RCC 7860 (cell line): ENCODE results near the gene CPNE2.

Source experiments
- DNase-seq: peaks from one replicate; pipeline ENCODE4 v3.0.0-alpha.2; 2015; ENCODE audit warnings: low spot score
- FAIRE-seq: peaks from 2 replicates; lab custom pipeline; 2012; peaks lifted over from hg19 to GRCh38; lab: Jason Lieb, UNC

Gene CPNE2

DNA sequence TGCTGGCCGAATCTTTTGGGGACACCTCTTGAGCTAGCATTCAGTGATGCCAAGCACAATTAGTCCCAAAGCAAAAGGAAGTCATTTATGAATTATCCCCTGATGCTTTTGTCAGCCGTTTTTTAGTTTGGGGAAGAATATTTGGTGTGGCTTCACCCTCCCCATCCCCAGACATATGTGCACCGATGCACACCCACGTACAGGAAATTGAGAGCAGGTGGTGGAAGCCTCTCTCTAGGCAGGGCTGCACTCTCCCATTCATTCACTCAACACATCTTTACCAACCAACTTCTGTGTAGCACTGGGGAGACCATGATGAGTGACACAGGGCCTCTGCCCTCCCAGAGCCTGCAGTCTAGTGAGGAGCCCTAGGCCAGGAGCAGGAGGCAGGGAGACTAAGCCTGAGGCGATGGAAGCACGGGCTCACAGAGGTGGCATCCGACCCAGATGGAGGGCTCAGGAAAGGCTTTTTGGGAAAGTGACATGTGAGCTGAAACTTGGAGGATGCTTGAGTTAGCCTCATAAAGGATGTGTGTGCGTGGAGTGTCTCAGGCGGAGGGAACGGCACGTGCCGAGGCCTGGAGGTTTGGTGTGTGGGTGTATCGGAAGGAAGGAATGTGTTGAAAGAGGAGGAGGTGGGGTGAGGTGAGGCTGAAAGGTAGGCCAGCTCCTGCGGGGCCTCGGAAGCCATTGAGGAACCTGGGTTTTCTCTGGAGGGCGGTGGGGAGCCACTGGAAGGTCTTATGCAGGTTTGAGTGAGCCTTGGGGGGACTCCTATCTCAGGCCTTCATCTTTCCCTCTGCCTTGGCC is 49.6 kb downstream of the CPNE2 start:
- DNase-seq, result no peak
- FAIRE-seq, result no peak

DNA sequence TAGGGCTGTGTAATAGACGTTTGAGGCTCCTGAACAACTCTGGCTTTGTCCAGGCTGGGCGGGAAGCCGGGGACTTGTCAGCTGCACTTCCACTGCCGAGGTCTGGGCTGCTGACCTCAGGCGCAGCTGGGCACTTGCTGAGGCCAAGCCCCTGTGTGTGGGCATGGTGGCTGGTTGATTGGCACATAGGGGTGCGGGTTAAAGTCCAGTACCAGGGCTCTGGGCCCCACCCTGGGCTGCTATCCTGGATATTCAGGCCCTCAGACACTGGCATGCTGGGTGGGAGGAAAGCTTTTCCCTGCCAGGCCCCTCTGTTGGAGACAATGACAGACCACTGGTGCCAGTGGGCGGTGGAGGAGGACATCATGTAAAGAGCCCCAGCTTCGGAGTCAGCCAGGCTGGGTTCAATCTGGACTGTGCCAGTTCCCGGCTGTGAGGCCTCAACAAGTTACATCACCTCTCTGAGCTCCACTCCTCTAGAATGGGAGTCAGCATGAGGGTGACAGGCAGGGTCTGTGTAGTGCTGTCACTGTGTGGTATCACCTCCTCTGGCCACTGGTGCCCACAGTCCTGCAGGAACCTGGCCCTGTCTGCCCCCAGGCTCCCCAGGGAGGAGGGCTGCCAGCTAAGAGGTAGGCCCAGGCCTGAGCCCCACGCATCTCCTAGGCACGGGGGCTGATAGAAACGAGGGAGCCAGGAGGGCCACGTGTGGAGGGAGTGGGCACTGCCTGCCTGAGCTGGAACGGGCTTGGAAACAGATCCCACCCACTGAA is 51.0 kb downstream of the CPNE2 start:
- FAIRE-seq (no peak), DNase-seq (no peak)

DNA sequence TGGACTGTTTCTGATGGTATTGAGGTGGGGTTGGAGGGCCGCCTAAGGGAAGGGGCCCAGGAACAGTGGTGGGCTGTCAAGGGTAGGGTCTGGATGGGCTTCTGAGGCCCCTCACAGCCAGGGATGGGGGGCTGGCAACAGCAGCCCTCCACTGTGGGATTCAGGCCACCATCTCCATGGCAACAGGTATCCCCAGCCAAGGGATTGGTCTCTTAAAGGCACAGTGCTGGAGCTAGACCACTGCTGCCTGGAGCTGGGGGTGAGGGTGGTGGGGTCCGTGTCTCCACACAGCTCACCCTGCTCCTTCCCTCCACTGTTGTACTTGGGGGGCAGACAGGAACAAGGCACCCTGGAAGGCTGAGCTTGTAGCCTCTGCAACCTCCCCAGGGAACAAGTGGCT is 51.6 kb downstream of the CPNE2 start:
- DNase-seq, result no peak
- FAIRE-seq, result no peak

DNA sequence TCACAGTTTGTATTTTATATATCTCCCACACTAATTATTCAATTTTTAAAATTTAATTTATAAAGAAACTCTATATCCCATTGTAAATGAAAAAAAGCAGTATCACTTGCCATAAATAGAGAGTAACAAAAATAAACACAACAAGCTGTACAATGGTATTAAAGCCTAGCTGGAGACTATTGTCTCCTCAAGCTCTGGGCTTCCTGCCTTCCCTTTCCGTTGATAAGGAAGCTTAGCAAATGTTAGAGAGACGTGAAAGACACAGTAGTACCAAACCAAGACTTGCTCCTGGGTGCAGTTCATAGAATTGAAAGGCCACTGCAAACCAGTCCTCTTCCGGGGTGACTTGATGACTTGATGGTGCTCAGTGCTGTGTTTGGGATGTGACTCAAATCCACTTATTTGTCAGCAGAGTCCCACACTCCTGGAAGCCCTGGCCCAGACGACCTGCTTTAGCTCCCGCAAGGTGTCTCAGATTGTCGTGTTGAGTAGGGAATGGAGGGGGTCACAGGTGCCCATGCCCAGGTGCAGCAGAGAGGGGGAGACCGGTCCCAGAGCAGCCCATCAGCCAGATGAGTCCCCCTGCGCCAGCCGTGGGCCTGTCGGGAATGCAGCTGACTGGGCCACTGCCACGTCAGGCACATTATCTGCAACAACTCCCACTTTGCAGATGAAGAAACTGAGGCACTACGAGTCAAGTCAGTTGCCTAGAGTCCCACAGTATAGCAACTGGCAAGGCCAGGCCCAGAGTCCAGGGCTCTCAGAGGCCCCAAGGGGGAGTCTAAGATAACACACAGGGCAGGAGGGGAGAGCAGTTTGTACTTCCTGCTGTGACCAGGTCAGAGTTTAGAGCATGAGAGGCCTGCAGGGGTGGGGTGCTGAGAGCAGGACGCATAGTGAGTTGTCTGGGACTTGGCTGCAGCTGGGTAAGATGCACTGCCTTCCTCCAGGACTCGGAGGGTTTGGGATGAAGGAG is 53.0 kb downstream of the CPNE2 start:
- FAIRE-seq (no peak), DNase-seq (no peak)

DNA sequence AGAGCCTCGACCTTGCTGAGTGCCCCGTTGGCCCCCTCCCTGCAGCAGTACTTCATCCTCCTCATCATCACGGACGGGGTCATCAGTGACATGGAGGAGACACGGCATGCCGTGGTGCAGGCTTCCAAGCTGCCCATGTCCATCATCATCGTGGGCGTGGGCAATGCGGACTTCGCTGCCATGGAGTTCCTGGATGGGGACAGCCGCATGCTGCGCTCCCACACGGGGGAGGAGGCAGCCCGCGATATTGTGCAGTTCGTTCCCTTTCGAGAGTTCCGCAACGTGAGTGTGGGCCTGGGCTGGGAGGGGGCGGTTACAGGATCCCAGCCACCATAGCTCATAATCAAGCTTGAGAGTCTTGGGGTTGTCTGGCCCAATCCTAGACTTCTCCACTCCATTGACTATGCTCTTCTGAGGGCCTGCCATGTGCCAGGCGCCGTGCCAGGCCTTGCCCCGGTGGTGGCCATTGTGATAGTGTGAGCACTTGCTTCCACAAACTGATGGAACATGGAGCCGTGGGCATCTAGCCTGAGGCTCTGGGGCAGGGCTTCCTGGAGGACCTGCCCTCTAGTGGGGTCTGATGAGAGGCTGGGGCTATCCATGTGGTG is 53.8 kb downstream of the CPNE2 start:
- no peak for DNase-seq
- FAIRE-seq, result no peak

DNA sequence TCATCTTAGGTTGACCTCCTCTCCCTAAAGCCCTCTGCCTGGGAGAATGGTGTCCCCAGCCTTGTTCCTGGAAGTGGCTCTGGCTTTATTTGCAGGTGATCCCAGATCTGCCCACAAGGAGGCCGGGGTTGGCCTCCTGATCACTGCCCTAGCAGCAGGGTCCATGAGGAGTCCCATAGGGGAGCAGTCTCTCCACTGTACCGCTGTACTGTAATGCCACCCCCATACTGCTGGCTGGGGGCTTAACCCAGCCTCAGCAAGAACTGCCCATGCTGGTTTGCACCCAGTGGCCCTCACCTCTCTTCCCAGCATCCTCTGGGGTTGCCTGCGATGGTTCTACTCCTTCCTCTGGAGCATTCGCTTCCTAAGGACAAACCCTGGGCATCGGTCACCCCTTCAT is 54.4 kb downstream of the CPNE2 start:
- DNase-seq (no peak), FAIRE-seq (no peak)

DNA sequence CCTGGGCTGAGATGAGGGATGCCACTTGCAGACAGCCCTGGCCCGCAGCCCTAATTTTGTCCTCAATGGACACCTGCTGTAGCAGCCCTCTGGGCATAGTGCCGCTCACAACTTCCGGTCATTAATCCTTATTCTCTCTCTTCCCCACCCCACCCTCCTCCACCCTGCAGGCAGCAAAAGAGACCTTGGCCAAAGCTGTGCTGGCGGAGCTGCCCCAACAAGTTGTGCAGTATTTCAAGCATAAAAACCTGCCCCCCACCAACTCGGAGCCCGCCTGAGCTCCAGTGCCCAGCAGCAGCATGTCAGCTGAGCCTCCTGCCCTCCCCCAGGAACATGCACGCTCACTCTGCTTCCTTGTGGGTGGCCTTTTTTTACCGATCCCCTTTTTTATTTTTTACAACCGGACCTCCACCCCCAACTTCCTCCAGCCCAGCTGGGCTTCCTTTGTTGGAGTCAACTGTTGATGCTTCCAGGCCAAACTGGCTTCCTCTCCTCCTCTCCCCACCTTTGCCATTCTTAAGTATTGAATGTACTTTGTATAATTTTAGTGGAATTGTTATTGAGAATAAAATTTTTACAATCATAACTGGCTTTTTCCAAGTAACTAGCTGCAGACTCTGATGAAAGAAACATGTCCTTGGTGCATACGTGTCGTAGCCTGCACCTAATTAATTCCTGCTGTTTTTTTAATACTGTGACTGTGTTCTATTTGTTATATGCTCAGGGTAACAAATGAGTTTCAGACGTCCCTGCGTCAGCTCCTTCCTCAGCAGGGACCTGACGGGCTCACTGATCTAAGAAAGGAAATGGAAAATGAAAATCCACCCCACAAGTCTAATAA is 55.2 kb downstream of the CPNE2 start:
- no peak for FAIRE-seq
- DNase-seq, result no peak

DNA sequence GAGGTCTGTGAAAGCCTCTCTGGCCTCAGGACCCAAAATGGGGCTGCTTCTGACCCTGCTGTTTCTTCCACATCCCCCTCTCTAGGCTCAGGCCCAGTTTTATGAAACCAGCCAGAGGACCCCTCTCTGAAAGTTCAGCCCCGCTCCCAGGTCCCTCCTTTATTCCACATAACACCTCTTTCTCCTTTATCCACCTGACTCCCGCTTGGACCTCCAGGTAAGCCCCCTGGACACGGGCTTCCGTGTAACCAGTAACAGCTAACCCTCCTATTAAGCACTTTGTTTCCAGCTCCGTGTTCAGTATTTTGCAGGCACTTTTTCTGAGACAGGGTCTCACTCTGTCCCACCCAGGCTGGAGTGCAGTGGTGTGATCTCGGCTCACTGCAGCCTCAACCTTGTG is 56.1 kb downstream of the CPNE2 start:
- no peak for FAIRE-seq
- DNase-seq, result no peak

DNA sequence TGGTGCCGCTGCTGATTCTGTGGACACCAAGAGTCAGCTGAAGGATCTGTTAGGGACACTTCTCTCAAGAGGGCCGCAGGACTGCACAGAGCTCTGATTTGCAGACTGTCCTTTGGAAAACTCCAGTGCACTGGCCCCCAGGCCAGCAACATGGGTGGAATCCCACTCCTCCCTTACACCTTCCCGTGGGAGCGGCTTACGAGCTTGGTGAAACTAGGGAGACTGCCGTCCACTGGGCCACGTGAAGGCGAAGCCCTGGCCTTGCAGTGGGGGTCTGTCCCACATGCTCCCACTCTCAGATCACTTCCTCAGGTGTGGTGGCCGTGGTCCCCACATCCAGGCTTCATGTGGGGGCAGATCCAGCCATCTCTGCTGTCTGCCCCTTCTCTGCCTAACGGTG is 57.0 kb downstream of the CPNE2 start:
- FAIRE-seq, result no peak
- no peak for DNase-seq

DNA sequence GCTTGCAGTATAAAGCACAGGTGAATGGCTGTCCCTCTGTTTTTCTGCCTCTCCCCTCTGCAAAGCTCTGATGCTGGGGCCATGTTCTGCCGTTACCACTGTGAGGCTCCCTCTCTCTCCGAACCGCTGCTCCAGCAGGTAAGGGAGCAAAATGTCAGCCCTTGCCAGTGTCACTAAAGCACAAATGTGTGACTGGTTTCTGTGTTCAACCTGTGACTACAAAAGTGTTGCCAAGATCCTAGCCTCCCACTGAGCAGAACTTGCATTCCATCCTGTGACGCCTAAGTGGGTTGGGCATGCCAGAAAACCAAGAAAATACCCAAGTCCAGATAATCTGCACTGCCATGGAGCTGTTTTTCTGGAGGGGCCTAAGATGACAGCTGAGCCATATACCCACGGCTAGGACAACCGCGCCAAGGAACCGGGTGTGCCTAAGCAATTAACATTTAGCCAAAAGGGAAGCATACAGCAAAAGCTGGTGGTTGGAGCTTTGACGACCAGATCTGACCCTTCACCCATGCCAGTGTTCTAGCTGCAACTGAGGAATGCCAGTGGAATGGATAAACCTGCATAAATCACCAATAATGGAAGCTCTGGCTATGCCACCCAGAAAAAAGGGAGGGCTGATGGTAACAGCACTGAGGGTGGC is 58.4 kb downstream of the CPNE2 start:
- FAIRE-seq, result no peak
- DNase-seq, result no peak

DNA sequence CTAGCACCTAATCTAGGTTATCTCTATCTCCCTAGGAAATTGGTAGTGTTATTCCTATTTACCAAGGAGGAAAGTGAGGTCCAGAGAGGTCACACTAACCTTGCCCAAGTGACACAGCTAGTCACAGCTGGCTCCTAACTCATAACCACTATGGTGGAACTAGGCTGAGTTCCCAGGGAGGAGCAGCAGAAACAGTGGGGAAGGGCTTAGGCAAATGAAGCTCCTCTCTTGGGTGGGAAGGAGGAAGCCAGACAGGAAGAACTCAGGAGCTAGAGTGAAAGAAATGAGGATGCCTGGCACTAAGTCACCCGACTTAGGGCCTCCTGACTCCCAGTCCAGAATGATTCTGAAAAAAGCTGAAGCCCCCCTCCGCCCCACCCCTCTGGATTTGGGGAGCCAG is 59.0 kb downstream of the CPNE2 start:
- DNase-seq, result no peak
- FAIRE-seq, result no peak

DNA sequence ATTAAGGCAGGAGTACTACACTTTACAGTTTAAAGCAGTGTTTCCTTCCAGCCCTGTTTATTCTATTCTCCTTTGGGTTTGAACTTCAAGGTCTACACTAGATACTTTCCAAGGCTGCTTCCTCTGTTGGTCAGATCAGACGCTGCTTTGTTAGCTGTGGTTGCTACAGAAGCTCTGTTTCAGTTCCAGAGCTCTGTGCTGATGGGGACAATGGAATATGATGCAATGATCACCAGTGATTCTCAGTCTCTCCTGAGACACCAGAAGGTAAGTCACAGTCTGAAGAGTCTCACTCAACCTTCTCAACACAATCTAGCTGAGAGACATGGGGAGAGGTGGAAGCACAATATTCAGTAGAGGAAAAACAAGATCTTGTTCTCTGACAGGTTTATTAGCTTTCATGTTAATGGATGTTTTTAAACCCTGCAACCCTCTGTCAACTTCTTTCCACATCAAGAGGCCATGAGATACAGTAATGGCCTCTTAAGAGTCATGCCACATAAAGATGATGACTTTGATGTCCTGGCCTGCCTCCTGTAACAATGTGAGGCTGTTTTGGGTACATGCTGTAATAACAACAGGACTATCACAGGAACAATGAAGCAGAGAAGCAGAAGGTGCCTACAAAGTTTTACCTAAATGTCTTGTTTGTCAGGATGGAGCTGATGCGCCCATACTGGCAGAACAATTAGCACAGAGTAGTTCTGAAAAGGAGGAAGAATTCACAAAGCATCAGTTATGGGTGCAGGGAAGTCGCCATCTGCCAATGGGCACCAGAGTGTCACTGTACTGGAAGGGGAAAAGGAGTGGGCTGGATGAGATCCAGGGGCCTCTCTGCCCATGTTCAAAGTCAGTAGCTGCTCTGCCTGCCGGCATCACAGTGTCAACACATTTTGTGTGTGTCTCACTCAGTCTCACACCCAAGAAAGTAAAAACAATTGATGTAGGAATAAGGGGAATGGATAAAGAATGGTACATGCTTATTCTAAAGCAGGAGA is 60.0 kb downstream of the CPNE2 start:
- no peak for DNase-seq
- no peak for FAIRE-seq

DNA sequence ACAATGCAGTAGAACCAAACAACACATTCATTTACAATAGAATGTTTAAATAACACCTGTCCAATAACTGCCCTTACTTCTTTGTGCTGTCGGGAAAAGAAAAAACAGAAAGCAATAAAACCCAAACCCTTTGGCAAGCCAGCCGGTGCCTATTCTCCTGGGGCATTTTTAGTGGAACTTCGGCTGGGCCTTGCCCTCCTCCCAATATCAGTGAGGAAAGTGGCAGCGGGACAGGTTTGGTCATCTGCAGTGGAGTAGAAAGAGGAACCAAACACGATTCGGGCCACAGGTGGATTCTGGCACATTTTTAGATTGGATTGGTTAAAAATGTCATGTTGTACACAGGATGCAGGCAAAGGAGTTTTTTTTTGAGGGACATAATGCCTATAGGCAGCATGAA is 61.5 kb downstream of the CPNE2 start:
- DNase-seq, result no peak
- FAIRE-seq, result no peak

DNA sequence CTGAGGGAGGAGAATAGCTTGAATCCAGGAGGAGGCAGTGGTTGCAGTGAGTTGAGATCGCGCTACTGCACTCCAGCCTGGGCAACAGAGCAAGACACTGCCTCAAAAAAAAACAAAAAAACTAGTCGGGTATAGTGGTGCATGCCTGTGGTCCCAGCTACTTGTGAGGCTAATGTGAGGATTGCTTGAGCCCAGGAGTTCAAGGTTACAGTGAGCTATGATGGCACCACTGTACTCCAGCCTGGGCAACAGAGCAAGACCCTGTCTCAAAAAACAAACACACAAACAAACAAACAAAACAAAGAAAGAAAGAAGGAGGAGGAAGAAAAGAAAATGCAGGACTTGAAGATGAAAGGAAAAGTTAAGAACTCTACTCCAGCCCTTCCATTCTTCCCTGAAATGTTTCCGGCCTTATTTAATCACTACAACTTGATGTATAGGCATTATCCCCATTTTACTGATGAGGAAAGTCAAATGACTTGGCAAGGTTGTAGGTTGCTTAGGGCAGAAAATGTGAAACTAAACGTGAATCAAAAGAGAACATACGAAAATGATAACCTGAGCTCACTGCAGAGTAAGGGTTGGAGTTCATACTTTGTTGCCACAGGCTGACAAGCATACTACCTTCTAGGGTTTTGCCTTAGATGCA is 63.4 kb downstream of the CPNE2 start:
- no peak for FAIRE-seq
- no peak for DNase-seq

DNA sequence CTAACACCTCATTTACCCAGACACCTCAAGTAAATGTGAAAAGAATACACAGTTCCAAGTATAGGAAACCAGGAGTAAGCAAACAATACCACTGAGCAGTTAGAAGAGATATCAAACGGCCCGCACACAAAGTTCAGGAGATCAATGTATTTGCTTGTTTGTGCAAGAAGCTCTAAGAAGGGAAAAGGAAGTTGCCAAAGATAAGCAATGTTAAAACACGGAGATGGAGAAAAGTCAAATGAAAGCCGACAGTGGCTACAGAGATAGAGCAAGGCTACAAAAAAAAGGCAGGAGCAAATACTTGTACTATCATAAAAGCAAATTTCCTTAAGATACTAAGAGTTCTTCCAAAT is 63.9 kb downstream of the CPNE2 start:
- DNase-seq, result no peak
- no peak for FAIRE-seq

DNA sequence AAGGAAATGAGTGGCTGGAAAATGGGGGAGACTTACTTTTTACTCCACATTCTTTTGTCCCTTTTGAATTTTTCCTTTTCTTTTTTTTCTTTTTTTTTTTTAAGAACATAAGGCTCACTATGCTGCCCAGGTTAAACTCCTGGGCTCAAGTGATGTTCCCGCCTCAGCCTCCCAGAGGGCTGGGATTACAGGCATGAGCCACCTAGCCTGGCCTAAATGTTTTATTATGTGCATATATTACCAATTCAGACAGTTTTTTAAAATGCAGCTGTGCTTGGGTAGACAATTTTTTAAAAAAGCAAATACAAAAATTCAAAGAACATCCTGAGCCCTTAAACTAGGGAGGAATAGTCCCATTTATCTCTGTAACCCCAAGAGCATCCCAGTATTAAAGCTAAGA is 65.2 kb downstream of the CPNE2 start:
- DNase-seq (no peak), FAIRE-seq (no peak)

DNA sequence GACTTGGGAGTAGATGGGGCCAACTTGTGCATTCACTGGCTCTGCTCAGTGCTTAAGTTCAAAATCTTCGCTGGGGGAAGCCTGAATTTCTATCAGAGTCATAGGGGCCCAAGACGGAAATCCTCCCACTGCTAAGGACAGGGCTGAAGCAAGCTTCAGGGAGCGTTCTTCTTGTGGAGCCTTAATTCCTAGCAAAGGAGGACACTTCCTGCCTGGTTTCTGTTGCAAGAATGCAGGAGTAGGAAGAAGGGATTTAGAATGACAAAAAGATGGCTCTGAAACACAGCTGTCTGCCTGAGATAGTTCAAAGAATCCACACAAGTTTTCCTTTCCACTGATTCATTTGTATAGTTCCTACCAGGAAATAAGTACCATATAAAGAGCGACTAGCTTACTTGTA is 67.1 kb downstream of the CPNE2 start:
- FAIRE-seq, result no peak
- no peak for DNase-seq

DNA sequence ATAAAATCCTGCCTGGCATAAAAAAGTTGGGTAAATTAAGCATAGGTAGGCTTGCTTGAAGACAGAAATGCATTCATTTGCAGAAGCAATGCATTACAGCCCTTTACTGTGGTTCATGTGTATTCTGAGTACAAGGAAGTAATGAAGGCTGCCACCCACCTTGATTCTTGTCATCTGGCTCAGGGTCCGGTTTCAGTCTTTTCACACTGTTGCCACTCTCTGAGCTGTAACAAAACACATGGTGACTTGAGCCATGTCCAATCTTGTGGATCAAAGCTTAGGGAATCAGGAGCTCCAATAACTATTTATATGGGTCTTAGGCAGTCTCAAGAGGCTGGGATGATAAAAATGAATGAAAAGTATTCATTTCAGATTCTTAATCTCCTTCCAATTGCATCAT is 71.5 kb downstream of the CPNE2 start:
- no peak for DNase-seq
- FAIRE-seq, result no peak
